GM03348 (cell line): ENCODE data around the gene QRSL1.
A peak's percentile ranks its signal among the peaks of the same experiment; 100 is the strongest.
"Not testable (repeated sequence)": the region's sequence is repeated elsewhere in the genome, so short reads cannot be mapped to it uniquely, and the experiment has no call there.

Source experiments
- DNase-seq: peaks from one replicate; pipeline ENCODE4 v3.0.0; 2012; ENCODE audit warnings: low spot score

Gene QRSL1

GRCh38 chr6:106629103-106629858 lies at the start of gene QRSL1, which contains the start of gene RTN4IP1:
QRSL1 (plus strand) TSS chr6:106629578; CDS start chr6:106629682, 104 bp downstream.
RTN4IP1 (minus strand) TSS chr6:106629498; CDS start chr6:106629021, 477 bp downstream.
- DNase-seq = peak; percentile 99

GRCh38 chr6:106581468-106581867 lies 47.9 kb upstream of the QRSL1 start:
- DNase-seq = no peak

GRCh38 chr6:106586815-106587415 lies 42.5 kb upstream of the QRSL1 start:
- no peak for DNase-seq

GRCh38 chr6:106588937-106589336 lies 40.4 kb upstream of the QRSL1 start:
- not testable (repeated sequence) for DNase-seq

- peak; percentile 87 for DNase-seq
Measured at GRCh38 chr6:106591111-106591825, 38.1 kb upstream of the QRSL1 start.

GRCh38 chr6:106599440-106599839 lies 29.9 kb upstream of the QRSL1 start:
- DNase-seq = no peak

GRCh38 chr6:106600329-106600728 lies 29.0 kb upstream of the QRSL1 start:
- DNase-seq = no peak

GRCh38 chr6:106608080-106608668 lies 21.2 kb upstream of the QRSL1 start:
- DNase-seq = peak; percentile 44

GRCh38 chr6:106609699-106610098 lies 19.7 kb upstream of the QRSL1 start:
- DNase-seq = no peak

GRCh38 chr6:106611030-106611429 lies 18.3 kb upstream of the QRSL1 start:
- DNase-seq = no peak

- DNase-seq = no peak
Measured at GRCh38 chr6:106612671-106613416, 16.5 kb upstream of the QRSL1 start.

GRCh38 chr6:106613590-106613989 lies 15.8 kb upstream of the QRSL1 start:
- DNase-seq = no peak

GRCh38 chr6:106614166-106614565 lies 15.2 kb upstream of the QRSL1 start:
- DNase-seq = no peak

GRCh38 chr6:106614592-106615257 lies 14.7 kb upstream of the QRSL1 start:
- DNase-seq = no peak

GRCh38 chr6:106617302-106617701 lies 12.1 kb upstream of the QRSL1 start:
- DNase-seq = no peak

- no peak for DNase-seq
Measured at GRCh38 chr6:106617857-106618256, 11.5 kb upstream of the QRSL1 start.

- no peak for DNase-seq
Measured at GRCh38 chr6:106618324-106618723, 11.1 kb upstream of the QRSL1 start.

- no peak for DNase-seq
Measured at GRCh38 chr6:106619223-106619622, 10.2 kb upstream of the QRSL1 start.

GRCh38 chr6:106620931-106621672 lies 8.3 kb upstream of the QRSL1 start:
- DNase-seq = no peak

GRCh38 chr6:106622412-106622811 lies 7.0 kb upstream of the QRSL1 start:
- no peak for DNase-seq

GRCh38 chr6:106623039-106623438 lies 6.3 kb upstream of the QRSL1 start:
- no peak for DNase-seq
